ENCODE data around the gene FICD. TPM values are rescaled to one million over a fixed set of nuclear protein-coding genes. Genes with fewer than 3 reads are reported as not detected.

Gene FICD
- total RNA-seq, 4 donors from 2014 or later = 4.1 to 11.6 (median 8.6) TPM

- TF ChIP-seq, protein P1, sequence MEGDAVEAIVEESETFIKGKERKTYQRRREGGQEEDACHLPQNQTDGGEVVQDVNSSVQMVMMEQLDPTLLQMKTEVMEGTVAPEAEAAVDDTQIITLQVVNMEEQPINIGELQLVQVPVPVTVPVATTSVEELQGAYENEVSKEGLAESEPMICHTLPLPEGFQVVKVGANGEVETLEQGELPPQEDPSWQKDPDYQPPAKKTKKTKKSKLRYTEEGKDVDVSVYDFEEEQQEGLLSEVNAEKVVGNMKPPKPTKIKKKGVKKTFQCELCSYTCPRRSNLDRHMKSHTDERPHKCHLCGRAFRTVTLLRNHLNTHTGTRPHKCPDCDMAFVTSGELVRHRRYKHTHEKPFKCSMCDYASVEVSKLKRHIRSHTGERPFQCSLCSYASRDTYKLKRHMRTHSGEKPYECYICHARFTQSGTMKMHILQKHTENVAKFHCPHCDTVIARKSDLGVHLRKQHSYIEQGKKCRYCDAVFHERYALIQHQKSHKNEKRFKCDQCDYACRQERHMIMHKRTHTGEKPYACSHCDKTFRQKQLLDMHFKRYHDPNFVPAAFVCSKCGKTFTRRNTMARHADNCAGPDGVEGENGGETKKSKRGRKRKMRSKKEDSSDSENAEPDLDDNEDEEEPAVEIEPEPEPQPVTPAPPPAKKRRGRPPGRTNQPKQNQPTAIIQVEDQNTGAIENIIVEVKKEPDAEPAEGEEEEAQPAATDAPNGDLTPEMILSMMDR (IDR thresholded peaks at IDR 0.05) = no peak
- TF ChIP-seq POLR2A (IDR thresholded peaks at IDR 0.05) = no peak
- H3K9me3 ChIP-seq = no peaks in the 10 kb centered on the region
- H3K4me1 ChIP-seq = no peaks in the 10 kb centered on the region
- no peaks in the 10 kb centered on the region for H3K27me3 ChIP-seq
- no peak overlapping the region for H3K4me3 ChIP-seq
- H3K36me3 ChIP-seq = peaks cover 0 to 98% (median 0%) of the 10 kb centered on the region in 3 donors
- no peak overlapping the region for H3K27ac ChIP-seq
- DNase-seq = no peak
Observed at GRCh38 chr12:108531929-108532848, 17.1 kb downstream of the FICD start.

- Histone ChIP-seq H3K27ac (no peak overlapping the region), H3K4me3 (no peak overlapping the region), H3K36me3 (peaks cover 0 to 79% (median 2%) of the 10 kb centered on the region in 3 donors), H3K27me3 (no peaks in the 10 kb centered on the region), H3K4me1 (no peaks in the 10 kb centered on the region), H3K9me3 (no peaks in the 10 kb centered on the region)
- no peak for DNase-seq
- no peak for TF ChIP-seq POLR2A (IDR thresholded peaks at IDR 0.05)
- TF ChIP-seq, protein P1 (IDR thresholded peaks at IDR 0.05) = no peak
Observed at GRCh38 chr12:108538146-108538545, 23.1 kb downstream of the FICD start.

DNA sequence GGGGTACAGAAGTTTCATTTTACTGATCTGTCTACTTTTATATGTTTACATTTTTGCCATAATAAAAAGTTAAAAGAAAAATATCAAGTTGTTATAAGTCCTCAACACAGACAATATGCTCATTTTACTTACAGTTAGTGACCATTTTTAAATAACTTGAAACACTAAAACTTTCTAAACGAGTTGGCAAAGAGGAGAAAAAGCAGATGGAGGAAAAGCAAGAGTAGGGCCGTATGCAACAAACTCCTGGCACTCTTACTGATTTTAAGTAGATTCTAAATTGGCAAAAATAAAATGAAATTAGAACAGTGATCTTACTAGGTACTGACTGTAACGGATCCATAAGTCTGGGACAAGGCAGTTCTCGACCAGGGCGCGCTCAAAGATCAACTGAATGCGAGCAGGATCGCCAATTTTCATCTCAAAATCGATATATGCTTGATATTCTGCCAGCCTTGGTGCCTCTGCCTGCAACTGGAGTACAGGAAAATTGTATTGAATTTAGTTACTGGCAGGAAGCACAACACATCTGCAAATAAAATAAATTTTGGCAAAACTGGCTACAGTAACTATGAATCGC is 23.6 kb downstream of the FICD start:
- no peak for DNase-seq
- Histone ChIP-seq H3K36me3 (peaks cover 0 to 79% (median 2%) of the 10 kb centered on the region in 3 donors), H3K27me3 (no peaks in the 10 kb centered on the region), H3K4me1 (no peaks in the 10 kb centered on the region), H3K9me3 (no peaks in the 10 kb centered on the region), H3K27ac (no peak overlapping the region), H3K4me3 (no peak overlapping the region)
- TF ChIP-seq, protein P1 (IDR thresholded peaks at IDR 0.05) = no peak
- no peak for TF ChIP-seq POLR2A (IDR thresholded peaks at IDR 0.05)

- no peak for DNase-seq
- TF ChIP-seq POLR2A (IDR thresholded peaks at IDR 0.05) = no peak
- TF ChIP-seq, protein P1 (IDR thresholded peaks at IDR 0.05) = no peak
- Histone ChIP-seq H3K27me3 (no peaks in the 10 kb centered on the region), H3K4me1 (no peaks in the 10 kb centered on the region), H3K36me3 (peaks cover 0 to 81% (median 2%) of the 10 kb centered on the region in 3 donors), H3K9me3 (no peaks in the 10 kb centered on the region), H3K27ac (no peak overlapping the region), H3K4me3 (no peak overlapping the region)
Observed at GRCh38 chr12:108542320-108542719, 27.2 kb downstream of the FICD start.

GRCh38 chr12:108543652-108544051 is 28.6 kb downstream of the FICD start:
- Histone ChIP-seq H3K36me3 (peaks cover 0 to 81% (median 0%) of the 10 kb centered on the region in 3 donors), H3K27me3 (no peaks in the 10 kb centered on the region), H3K4me3 (no peak overlapping the region), H3K9me3 (no peaks in the 10 kb centered on the region), H3K27ac (no peak overlapping the region), H3K4me1 (no peaks in the 10 kb centered on the region)
- no peak for DNase-seq
- TF ChIP-seq POLR2A (IDR thresholded peaks at IDR 0.05) = no peak
- TF ChIP-seq, protein P1 (IDR thresholded peaks at IDR 0.05) = no peak
